HG03064 (cell line): ENCODE results near the gene EPN1.

Source experiments
- ATAC-seq: cut with Tn5 transposase; IDR thresholded peaks from one replicate; pipeline ENCODE4 v1.9.1; 2021; ENCODE audit warnings: low read depth; ENCODE audit not compliant: unreplicated experiment

Gene EPN1

DNA sequence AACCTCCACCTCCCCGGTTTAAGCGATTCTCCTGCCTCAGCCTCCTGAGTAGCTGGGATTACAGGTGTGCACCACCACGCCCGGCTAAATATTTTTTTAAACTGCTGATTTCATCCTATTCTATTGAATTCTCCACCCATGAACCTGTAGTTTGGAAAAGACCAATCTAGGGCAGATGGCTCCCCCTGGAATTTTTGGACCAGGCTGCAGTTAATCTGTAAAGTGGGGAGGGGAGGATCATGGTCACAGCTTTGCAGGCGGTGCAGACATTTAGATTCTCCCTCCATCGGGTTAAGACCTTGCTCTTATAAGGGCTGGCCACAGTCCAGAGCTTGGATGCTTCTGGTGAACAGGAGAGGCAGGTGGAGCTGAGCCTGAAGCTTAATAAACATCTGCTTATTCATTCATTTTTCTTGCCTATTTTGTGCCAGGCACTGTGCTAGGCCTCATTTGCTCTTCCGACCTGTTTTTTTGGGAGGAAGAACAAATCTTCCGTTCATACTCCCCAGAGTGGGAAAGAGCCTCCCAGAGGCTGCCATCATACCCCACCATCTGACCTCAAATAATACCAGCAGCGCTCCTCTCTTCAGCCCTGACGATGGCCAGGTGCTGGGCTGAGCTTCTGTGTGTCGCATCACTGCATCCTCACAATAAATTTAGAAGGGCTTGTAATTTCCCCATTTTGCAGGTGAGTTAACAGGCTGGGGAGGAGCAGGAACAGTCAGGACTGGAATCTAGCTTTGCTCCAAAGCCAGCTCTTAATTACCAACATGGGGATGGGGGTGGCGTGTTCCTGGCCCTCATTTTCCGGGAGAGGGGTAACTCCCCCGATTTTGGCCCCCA, 27.9 kb upstream of the EPN1 start:
- ATAC-seq = no peak

DNA sequence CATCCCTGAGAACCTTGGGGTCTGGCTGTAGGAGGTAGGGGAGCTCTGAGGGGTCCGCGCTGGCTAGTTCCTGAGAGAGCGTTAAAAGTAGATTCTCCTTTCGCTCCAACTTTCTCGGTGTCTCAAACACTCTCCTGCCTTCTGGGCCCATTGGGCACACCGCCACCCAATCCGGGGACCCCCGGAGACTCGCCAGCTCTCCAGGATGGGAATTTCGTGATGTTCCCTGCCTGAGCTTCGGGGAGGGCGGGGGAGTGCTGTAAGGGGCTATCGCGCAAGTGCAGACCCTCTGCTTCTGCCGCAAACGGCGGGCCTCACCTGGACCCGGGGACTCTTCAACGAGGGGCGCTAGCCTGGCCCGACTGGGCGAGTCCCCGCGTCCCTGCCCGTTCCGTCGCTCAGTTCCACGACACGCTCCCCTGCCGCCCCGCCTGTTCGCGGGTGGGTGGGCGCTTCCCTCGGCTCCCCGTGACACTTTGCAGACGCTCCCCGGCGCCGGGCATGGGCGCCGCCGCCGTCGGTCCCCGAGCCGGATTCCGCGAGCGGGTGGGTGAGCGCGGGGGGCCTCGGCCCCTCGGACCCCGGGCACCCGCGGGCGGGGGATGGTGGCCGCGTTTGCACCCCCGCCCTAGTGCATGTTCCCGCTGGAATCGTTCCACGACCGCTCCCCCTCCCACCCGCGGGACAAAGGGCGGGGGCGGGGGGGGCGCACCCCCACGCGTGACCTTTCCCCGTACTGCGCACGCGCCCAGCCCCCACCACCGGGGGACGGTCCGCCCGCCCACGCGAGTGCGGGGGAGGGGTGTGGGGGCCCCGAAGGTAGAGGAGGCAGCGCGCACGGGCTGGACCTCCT, 27.1 kb upstream of the EPN1 start, which contains the start of gene CCDC106:
Gene CCDC106, plus strand, starts transcription at position 481 of the 853 bp plus-strand sequence. CDS start 835 bp downstream, outside the sequence.
- no peak for ATAC-seq

GRCh38 chr19:55648585-55649267, 26.3 kb upstream of the EPN1 start:
- ATAC-seq = no peak

DNA sequence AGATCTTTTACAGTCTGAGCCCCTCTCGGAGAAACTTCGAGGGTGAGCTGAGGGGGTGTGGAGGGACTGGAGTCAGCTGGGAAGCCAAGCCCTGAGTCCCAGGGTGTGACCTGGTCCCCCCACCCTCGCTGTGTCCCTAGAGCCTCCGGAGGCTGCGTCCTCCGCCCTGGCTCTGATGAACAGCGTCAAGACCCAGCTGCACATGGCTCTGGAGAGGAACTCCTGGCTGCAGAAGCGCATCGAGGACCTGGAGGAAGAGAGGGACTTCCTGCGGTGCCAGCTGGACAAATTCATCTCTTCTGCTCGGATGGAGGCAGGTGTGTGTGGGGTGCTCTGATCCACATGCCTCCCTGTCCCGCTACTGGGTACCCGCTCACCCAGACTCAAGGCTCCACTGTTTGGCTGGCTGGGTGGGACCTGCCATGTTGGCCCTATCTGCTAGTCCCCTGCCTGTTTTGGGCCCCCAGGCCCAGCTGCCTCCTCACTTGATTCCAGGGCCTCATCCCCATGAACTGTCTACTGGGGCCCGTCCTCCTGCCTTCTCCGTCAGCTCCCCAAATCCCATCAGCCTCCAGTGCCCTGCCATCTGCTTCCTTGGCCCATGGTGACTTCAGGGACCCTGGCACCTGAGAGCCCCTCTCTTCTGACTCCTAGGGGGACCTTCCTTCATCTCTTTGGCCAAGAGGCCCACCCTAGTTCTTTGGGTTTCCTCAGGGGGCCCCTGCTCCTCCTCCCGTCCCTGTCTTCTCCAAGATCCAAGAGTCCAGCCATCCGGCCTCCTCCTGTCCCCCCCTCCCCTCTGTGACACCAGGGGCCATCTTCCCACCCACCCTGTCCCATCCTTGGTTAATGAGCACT, 25.5 kb upstream of the EPN1 start:
- ATAC-seq = no peak

DNA sequence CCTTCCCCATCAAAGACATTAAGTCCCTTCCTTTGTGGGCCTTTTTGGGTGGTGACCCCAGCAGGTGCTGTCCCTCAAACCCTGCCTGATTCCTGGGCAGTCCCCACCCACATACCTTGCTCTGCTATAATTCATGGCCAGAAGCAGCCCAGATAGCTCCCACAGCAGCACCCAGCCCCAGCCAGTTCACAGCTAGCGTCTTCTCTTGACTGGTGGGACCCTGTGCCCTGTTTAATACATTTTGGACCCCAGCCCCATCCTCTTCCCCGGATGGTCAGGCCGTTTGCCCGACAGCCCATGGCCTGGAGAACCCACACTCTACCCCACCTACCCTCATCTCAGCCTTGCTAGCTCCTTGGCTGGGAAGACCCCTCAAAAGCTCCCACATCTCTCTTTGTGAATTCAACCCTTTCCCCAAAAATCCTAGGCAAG, 24.9 kb upstream of the EPN1 start:
- no peak for ATAC-seq

DNA sequence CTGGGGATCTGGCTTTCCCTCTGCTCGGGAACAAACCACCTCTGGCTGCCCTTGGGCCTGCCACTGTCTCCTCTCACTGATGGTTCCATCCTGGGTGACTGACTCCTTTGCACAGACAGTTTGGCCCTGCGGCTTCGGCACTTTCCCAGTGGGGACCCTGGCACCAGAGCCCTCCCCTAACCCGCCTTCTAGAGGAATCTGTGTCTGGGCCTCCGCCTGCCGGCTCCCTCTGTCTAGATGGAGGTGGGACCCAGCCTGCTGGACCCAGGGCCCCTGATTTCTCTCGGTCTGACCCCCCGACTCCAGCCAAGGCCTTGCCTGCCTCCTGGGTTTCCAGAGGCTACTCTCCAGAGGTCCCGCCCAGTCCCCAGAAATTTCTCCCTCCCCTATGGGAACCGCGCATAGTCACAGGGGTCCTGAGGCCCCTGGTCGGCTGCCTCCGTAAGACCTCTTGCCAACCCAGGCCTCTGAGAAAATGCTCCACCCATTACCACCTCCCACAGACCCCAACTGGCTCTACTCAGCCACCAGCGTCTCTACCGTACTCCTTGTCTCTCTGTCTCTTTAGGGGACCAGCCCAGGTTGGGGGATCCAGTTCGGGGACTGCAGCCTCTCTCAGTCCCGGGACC, 24.3 kb upstream of the EPN1 start:
- no peak for ATAC-seq

GRCh38 chr19:55651236-55651635, 23.8 kb upstream of the EPN1 start:
- no peak for ATAC-seq

DNA sequence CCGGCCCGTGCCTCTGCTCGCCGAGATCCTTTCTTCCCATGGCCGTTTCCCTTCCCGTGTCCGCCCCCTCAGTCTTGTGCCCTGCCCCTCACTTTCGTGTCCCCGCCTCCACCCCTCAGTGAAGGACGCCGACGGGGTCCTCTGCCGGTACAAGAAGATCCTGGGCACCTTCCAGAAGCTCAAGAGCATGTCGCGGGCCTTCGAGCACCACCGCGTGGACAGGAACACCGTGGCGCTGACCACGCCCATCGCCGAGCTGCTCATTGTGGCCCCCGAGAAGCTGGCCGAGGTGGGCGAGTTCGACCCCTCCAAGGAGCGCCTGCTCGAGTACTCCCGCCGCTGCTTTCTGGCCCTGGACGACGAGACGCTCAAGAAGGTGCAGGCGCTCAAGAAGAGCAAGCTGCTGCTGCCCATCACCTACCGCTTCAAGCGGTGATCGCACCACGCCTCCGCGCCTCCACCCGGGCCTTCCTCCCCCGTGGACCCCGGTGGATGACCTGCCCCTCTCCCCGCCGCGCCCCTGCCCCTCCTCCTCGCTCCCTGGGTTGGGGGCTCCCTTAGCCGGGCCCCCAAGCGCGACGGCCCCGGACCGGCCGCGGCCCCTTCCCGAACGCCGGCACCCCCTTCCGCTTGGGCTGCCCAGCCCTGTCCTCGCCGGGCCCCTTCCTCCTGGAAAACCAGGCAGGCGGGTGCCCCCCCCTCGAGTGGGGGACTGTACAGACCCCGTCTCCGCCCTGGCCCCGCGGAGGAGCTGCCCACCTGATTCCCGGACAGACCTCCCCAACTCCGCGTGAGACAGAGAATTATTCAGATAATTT, 22.5 kb upstream of the EPN1 start:
- no peak for ATAC-seq

GRCh38 chr19:55653651-55654322, 21.2 kb upstream of the EPN1 start:
- ATAC-seq = peak; percentile 32

- ATAC-seq = peak; percentile 54
These were observed 20.6 kb upstream of the EPN1 start for GRCh38 chr19:55654323-55654867.

GRCh38 chr19:55654868-55655647, 20.0 kb upstream of the EPN1 start, which contains the start of gene U2AF2:
TSS of gene U2AF2 (plus strand) at chr19:55655035. CDS start at chr19:55655105, 70 bp downstream.
- ATAC-seq = peak; percentile 40

DNA sequence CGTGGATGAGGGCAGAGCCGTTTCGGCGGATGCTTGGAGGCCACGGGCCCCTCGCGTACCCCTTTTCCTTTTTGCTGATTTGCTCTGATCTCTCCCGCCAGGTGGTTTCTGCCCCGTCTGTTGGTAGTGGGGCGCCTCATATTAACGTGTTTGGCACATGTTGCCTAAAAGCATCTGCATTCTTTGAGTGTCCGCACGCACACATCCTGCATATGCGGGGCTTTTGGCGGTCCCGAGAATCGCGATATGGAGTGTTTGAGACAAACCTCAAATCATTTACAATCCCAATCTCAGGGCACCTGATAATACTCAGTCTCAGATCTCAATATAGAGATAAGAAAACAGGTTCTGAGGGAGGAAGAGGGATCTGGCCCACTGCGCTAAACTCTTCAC, 19.4 kb upstream of the EPN1 start:
- no peak for ATAC-seq

DNA sequence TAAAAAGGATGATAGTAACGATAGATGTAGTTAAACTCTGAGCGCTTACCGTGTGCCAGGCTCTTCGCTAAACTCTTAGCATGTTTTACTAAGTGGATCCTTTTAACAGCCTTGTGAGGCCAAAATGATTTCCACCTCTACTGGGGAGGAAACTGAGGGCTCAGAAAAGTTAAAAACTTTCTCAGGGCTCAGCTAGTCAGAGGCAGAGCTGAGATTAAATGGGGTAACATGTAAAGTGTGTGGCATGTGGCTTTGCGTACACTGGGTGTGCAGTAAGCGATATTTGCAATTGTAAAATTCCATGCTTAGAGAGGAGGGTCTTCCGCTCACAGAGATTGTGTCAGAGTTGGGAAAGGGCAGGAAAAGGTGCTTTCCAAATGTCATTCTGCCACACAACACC, 18.5 kb upstream of the EPN1 start:
- ATAC-seq = no peak

- ATAC-seq = no peak
These were observed 17.9 kb upstream of the EPN1 start for GRCh38 chr19:55656988-55657747.

DNA sequence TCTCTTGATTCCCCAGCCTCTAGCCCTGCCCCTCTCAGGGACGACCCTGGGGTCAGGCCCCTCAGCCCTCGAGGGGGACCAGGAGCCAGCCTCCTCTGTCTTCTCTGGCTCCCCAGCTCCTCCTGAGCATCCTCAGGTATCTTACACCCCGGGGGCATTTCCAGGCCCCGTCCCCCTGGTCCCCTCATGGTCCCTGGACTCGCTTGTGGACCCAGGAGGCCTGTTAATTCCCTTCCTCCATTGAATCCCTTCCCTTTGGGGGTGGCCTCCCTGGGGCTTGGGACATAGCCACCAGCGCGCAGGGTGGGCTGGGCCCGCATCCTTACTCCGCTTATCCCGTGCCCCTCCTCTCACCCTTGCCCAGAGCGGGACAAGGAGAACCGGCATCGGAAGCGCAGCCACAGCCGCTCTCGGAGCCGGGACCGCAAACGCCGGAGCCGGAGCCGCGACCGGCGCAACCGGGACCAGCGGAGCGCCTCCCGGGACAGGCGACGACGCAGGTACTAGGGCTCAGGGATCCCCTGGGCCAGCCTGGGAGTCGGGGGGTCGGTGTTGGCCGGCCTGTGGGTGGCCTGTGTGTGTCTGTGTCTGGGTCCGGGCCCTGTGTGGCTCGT, 16.1 kb upstream of the EPN1 start:
- ATAC-seq = no peak

- ATAC-seq = no peak
These were observed 15.2 kb upstream of the EPN1 start for GRCh38 chr19:55659822-55660221.
